Stimulated activated CD4-positive, alpha-beta T cell treated with anti-CD3 and anti-CD28 coated beads, TNF-alpha, amount 100 ng/mL, for 1 hour (primary cell): ENCODE data around the gene FAM24B.

Experiments
- DNase-seq, 3 donors: peaks; one replicate each; pipeline ENCODE4 v3.0.0-alpha.2; 2020; ENCODE audit warnings: low read depth in 3 of 3, low spot score in 1 of 3

FAM24B gene

GRCh38 chr10:122828716-122829255, 50.6 kb downstream of the FAM24B start:
- no peak for DNase-seq

GRCh38 chr10:122827302-122827701, 52.1 kb downstream of the FAM24B start:
- DNase-seq = no peak

- no peak for DNase-seq
Observed at GRCh38 chr10:122822973-122823690, 56.2 kb downstream of the FAM24B start.

GRCh38 chr10:122821808-122822207, 57.6 kb downstream of the FAM24B start:
- no peak for DNase-seq

- DNase-seq = no peak
Observed at GRCh38 chr10:122815458-122815857, 63.9 kb downstream of the FAM24B start.

- DNase-seq = no peak
Observed at GRCh38 chr10:122814493-122814892, 64.9 kb downstream of the FAM24B start.

- no peak for DNase-seq
Observed at GRCh38 chr10:122812751-122813150, 66.6 kb downstream of the FAM24B start.

- DNase-seq = no peak
Observed at GRCh38 chr10:122802282-122802681, 77.1 kb downstream of the FAM24B start.
